SK-N-SH treated with all-trans-retinoic acid at 6 μM for 48 hours (cell line): Measurements from ENCODE around the gene DNAAF1.

Source experiments
- ATAC-seq: fragments of 200-7000 bp; cut with Tn5 transposase; 3 replicates; pipeline ENCODE4 v1.9.1; 2020; ENCODE audit warnings: mild to moderate bottlenecking, moderate library complexity
- BACH2 ChIP-seq: fragments of 250-450 bp; sonication (Bioruptor Pico); IDR thresholded peaks from 2 replicates; pipeline ENCODE4 v1.9.0; 2021; ENCODE audit warnings: mild to moderate bottlenecking, borderline replicate concordance
- CSDC2 ChIP-seq: fragments of 250-450 bp; sonication (Bioruptor Pico); IDR thresholded peaks from 2 replicates; pipeline ENCODE4 v1.5.0; 2020; ENCODE audit warnings: mild to moderate bottlenecking, moderate library complexity
- ESRRG ChIP-seq: fragments of 250-450 bp; sonication (Bioruptor Pico); IDR thresholded peaks from 2 replicates; pipeline ENCODE4 v1.6.1; 2021; ENCODE audit warnings: mild to moderate bottlenecking
- GLIS3 ChIP-seq: fragments of 250-450 bp; sonication (Bioruptor Pico); IDR thresholded peaks from 2 replicates; pipeline ENCODE4 v1.5.0; 2020; ENCODE audit warnings: mild to moderate bottlenecking, moderate library complexity
- ISL1 ChIP-seq: fragments of 250-450 bp; sonication (Bioruptor Pico); IDR thresholded peaks from 2 replicates; pipeline ENCODE4 v2.1.2; 2022; ENCODE audit warnings: mild to moderate bottlenecking, moderate library complexity
- OSR1 ChIP-seq: fragments of 250-450 bp; sonication (Bioruptor Pico); IDR thresholded peaks from 2 replicates; pipeline ENCODE4 v1.8.0; 2022; ENCODE audit warnings: moderate library complexity, mild to moderate bottlenecking, inconsistent platforms
- PPARA ChIP-seq: fragments of 250-450 bp; sonication (Bioruptor Pico); IDR thresholded peaks from 2 replicates; pipeline ENCODE4 v1.5.0; 2020; ENCODE audit warnings: mild to moderate bottlenecking, borderline replicate concordance
- SNAI2 ChIP-seq: fragments of 250-450 bp; sonication (Bioruptor Pico); IDR thresholded peaks from 2 replicates; pipeline ENCODE4 v1.5.0; 2020; ENCODE audit warnings: mild to moderate bottlenecking, moderate library complexity
- TCF4 ChIP-seq: fragments of 250-450 bp; sonication (Bioruptor Pico); IDR thresholded peaks from 2 replicates; pipeline ENCODE4 v1.8.0; 2021; ENCODE audit warnings: mild to moderate bottlenecking, moderate library complexity, borderline replicate concordance
- TOX ChIP-seq: fragments of 250-450 bp; sonication (Bioruptor Pico); IDR thresholded peaks from 2 replicates; pipeline ENCODE4 v1.8.0; 2021; ENCODE audit warnings: mild to moderate bottlenecking, moderate library complexity, borderline replicate concordance
- ZFP3 ChIP-seq: fragments of 250-450 bp; sonication (Bioruptor Pico); IDR thresholded peaks from 2 replicates; pipeline ENCODE4 v1.5.0; 2020; ENCODE audit warnings: mild to moderate bottlenecking, moderate library complexity
- ZFP30 ChIP-seq: fragments of 450-650 bp; formaldehyde crosslinking; IDR thresholded peaks from 2 replicates; pipeline ENCODE4 v1.5.0; 2022; ENCODE audit warnings: mild to moderate bottlenecking, moderate library complexity
- ZNF565 ChIP-seq: fragments of 450-650 bp; formaldehyde crosslinking; conservative IDR thresholded peaks from 2 replicates; pipeline ENCODE4 v1.5.0; 2020; ENCODE audit warnings: low read depth, mild to moderate bottlenecking, moderate library complexity
- ZNF70 ChIP-seq: fragments of 450-650 bp; formaldehyde crosslinking; IDR thresholded peaks from 2 replicates; pipeline ENCODE4 v1.5.0; 2020; ENCODE audit warnings: mild to moderate bottlenecking, moderate library complexity
- ZNF8 ChIP-seq: fragments of 450-650 bp; formaldehyde crosslinking; IDR thresholded peaks from 2 replicates; pipeline ENCODE4 v1.5.0; 2020; ENCODE audit warnings: mild to moderate bottlenecking, moderate library complexity
- TF ChIP-seq, protein P1 (sequence below): fragments of 250-450 bp; sonication (Bioruptor Pico); IDR thresholded peaks from 2 replicates; pipeline ENCODE4 v1.5.1; 2020; ENCODE audit warnings: low read depth, mild to moderate bottlenecking, moderate library complexity
- TF ChIP-seq, protein P2 (sequence below): fragments of 250-450 bp; sonication (Bioruptor Pico); IDR thresholded peaks from 2 replicates; pipeline ENCODE4 v1.8.0; 2021; ENCODE audit warnings: low read depth, mild to moderate bottlenecking, moderate library complexity, borderline replicate concordance
- TF ChIP-seq, protein P3 (sequence below): fragments of 250-450 bp; sonication (Bioruptor Pico); IDR thresholded peaks from 2 replicates; pipeline ENCODE4 v1.5.1; 2021; ENCODE audit warnings: mild to moderate bottlenecking, moderate library complexity
- TF ChIP-seq, protein P4 (sequence below): fragments of 250-450 bp; sonication (Bioruptor Pico); IDR thresholded peaks from 2 replicates; pipeline ENCODE4 v1.8.0; 2020; ENCODE audit warnings: mild to moderate bottlenecking, moderate library complexity, borderline replicate concordance
- TF ChIP-seq, protein P5 (sequence below): fragments of 250-450 bp; sonication (Bioruptor Pico); IDR thresholded peaks from 2 replicates; pipeline ENCODE4 v1.5.0; 2020; ENCODE audit warnings: mild to moderate bottlenecking, moderate library complexity

Gene DNAAF1

DNA sequence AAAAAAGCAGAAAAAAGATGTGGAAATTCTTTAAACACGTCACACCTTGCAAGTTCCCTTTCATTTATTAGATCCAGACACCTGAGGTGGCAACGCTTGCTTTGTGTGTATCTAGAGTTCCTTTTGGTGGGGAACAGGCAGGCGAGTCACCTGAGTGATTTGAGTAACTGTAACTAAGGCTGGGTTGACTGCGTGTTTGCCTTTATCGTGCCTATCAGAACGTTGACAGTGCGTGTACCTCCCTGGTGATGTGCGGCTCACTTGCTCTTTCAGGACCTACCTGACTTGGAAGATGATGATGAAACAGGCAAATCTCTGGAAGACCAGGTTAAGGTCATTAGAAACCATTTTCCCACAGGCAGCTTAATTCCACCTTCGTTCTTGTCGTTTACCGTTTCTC is 29.3 kb downstream of the DNAAF1 start:
- ATAC-seq = no peak
- TF ChIP-seq, protein P1, sequence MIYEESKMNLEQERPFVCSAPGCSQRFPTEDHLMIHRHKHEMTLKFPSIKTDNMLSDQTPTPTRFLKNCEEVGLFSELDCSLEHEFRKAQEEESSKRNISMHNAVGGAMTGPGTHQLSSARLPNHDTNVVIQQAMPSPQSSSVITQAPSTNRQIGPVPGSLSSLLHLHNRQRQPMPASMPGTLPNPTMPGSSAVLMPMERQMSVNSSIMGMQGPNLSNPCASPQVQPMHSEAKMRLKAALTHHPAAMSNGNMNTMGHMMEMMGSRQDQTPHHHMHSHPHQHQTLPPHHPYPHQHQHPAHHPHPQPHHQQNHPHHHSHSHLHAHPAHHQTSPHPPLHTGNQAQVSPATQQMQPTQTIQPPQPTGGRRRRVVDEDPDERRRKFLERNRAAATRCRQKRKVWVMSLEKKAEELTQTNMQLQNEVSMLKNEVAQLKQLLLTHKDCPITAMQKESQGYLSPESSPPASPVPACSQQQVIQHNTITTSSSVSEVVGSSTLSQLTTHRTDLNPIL (CRISPR knock-in tag) = no peak
- no peak for TF ChIP-seq SNAI2 (CRISPR knock-in tag)
- TF ChIP-seq ZNF70 = no peak

DNA sequence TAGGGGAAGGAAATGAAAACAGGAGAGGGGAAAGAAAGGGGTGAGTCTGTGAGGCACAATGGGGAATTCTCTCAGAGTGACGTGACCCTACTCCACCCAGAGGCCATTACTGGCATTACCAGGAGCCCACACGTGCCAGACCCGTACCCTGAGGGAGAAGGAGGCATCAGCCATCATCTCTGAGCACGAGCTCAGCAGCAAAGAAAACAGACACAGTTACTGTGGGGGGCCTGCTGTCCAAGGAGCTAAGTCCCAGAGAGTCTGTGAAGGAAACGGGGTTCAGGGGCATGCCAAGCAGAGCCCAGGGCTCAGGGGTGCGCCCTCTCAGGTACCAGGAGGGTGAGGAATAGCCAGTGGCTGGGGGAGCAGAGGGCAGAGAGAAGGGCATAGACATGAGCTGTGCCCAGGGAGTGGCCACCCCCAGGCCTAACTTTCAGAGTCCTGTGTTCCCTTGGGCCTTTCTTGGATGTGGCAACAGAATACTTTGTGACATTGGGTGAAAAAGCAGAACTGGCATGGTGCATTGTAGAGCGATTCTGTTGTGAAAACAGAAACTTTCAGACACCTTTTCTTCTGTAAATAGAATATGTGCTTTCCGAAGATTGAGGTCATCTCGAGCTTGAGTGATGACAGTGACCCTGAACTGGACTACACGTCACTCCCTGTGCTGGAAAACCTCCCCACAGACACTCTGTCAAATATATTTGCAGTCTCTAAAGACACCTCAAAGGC is 30.4 kb downstream of the DNAAF1 start:
- peak; percentile 96 for ATAC-seq
- TF ChIP-seq ZNF70 (no peak), ZNF565 (CRISPR knock-in tag) (no peak), ISL1 (CRISPR knock-in tag) (no peak), ZFP30 (CRISPR knock-in tag) (no peak; the same call in 1 of the 2 replicates), TOX (CRISPR knock-in tag) (no peak), CSDC2 (CRISPR knock-in tag) (no peak), ZFP3 (CRISPR knock-in tag) (no peak), GLIS3 (CRISPR knock-in tag) (no peak), ESRRG (CRISPR knock-in tag) (no peak), PPARA (CRISPR knock-in tag) (no peak), SNAI2 (CRISPR knock-in tag) (no peak), ZNF8 (CRISPR knock-in tag) (no peak), TCF4 (CRISPR knock-in tag) (no peak), OSR1 (CRISPR knock-in tag) (no peak), BACH2 (CRISPR knock-in tag) (no peak)
- TF ChIP-seq, protein P2, sequence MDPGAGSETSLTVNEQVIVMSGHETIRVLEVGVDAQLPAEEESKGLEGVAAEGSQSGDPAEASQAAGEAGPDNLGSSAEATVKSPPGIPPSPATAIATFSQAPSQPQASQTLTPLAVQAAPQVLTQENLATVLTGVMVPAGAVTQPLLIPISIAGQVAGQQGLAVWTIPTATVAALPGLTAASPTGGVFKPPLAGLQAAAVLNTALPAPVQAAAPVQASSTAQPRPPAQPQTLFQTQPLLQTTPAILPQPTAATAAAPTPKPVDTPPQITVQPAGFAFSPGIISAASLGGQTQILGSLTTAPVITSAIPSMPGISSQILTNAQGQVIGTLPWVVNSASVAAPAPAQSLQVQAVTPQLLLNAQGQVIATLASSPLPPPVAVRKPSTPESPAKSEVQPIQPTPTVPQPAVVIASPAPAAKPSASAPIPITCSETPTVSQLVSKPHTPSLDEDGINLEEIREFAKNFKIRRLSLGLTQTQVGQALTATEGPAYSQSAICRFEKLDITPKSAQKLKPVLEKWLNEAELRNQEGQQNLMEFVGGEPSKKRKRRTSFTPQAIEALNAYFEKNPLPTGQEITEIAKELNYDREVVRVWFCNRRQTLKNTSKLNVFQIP = no peak
- TF ChIP-seq, protein P3, sequence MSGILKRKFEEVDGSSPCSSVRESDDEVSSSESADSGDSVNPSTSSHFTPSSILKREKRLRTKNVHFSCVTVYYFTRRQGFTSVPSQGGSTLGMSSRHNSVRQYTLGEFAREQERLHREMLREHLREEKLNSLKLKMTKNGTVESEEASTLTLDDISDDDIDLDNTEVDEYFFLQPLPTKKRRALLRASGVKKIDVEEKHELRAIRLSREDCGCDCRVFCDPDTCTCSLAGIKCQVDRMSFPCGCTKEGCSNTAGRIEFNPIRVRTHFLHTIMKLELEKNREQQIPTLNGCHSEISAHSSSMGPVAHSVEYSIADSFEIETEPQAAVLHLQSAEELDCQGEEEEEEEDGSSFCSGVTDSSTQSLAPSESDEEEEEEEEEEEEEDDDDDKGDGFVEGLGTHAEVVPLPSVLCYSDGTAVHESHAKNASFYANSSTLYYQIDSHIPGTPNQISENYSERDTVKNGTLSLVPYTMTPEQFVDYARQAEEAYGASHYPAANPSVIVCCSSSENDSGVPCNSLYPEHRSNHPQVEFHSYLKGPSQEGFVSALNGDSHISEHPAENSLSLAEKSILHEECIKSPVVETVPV (CRISPR knock-in tag) = no peak
- TF ChIP-seq, protein P4, sequence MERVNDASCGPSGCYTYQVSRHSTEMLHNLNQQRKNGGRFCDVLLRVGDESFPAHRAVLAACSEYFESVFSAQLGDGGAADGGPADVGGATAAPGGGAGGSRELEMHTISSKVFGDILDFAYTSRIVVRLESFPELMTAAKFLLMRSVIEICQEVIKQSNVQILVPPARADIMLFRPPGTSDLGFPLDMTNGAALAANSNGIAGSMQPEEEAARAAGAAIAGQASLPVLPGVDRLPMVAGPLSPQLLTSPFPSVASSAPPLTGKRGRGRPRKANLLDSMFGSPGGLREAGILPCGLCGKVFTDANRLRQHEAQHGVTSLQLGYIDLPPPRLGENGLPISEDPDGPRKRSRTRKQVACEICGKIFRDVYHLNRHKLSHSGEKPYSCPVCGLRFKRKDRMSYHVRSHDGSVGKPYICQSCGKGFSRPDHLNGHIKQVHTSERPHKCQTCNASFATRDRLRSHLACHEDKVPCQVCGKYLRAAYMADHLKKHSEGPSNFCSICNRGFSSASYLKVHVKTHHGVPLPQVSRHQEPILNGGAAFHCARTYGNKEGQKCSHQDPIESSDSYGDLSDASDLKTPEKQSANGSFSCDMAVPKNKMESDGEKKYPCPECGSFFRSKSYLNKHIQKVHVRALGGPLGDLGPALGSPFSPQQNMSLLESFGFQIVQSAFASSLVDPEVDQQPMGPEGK (CRISPR knock-in tag) = no peak
- TF ChIP-seq, protein P5, sequence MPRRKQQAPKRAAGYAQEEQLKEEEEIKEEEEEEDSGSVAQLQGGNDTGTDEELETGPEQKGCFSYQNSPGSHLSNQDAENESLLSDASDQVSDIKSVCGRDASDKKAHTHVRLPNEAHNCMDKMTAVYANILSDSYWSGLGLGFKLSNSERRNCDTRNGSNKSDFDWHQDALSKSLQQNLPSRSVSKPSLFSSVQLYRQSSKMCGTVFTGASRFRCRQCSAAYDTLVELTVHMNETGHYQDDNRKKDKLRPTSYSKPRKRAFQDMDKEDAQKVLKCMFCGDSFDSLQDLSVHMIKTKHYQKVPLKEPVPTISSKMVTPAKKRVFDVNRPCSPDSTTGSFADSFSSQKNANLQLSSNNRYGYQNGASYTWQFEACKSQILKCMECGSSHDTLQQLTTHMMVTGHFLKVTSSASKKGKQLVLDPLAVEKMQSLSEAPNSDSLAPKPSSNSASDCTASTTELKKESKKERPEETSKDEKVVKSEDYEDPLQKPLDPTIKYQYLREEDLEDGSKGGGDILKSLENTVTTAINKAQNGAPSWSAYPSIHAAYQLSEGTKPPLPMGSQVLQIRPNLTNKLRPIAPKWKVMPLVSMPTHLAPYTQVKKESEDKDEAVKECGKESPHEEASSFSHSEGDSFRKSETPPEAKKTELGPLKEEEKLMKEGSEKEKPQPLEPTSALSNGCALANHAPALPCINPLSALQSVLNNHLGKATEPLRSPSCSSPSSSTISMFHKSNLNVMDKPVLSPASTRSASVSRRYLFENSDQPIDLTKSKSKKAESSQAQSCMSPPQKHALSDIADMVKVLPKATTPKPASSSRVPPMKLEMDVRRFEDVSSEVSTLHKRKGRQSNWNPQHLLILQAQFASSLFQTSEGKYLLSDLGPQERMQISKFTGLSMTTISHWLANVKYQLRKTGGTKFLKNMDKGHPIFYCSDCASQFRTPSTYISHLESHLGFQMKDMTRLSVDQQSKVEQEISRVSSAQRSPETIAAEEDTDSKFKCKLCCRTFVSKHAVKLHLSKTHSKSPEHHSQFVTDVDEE = no peak
- TF ChIP-seq, protein P1 (CRISPR knock-in tag) = no peak
